Astrocyte (in vitro differentiated cells and primary cell): ENCODE measurements around the gene PIP4K2A. TPM values are rescaled to one million over a fixed set of nuclear protein-coding genes. Genes with fewer than 3 reads are reported as not detected.

Source experiments
- DNase-seq: peaks from one replicate; pipeline ENCODE4 v3.0.0-alpha.2; 2010; ENCODE audit warnings: low read depth
- FAIRE-seq: peaks from 2 replicates; lab custom pipeline; 2011; peaks lifted over from hg19 to GRCh38; lab: Jason Lieb, UNC
- H2AFZ ChIP-seq: 2 replicates; pipeline ENCODE4 v1.6.0; 2012; ENCODE audit warnings: low read depth, low read length, inconsistent platforms
- H3K27ac ChIP-seq: 2 replicates; pipeline ENCODE4 v1.5.1; 2011; ENCODE audit warnings: low read depth, low read length, inconsistent platforms
- H3K27me3 ChIP-seq: 2 replicates; pipeline ENCODE4 v1.6.0; 2011; ENCODE audit warnings: low read length, inconsistent platforms; ENCODE audit not compliant: insufficient read depth
- H3K36me3 ChIP-seq: 2 replicates; pipeline ENCODE4 v1.5.1; 2011; ENCODE audit warnings: low read length, inconsistent platforms; ENCODE audit not compliant: insufficient read depth
- H3K4me1 ChIP-seq: 2 replicates; pipeline ENCODE4 v1.5.1; 2011; ENCODE audit warnings: low read length, inconsistent platforms; ENCODE audit not compliant: insufficient read depth
- H3K4me2 ChIP-seq: 2 replicates; pipeline ENCODE4 v1.6.0; 2012; ENCODE audit warnings: low read length, inconsistent platforms
- H3K4me3 ChIP-seq: 2 replicates; pipeline ENCODE4 v1.5.1; 2011; ENCODE audit warnings: low read depth, mild to moderate bottlenecking, low read length, inconsistent platforms; ENCODE audit not compliant: insufficient read depth
- H3K79me2 ChIP-seq: 2 replicates; pipeline ENCODE4 v1.6.0; 2012; ENCODE audit warnings: mild to moderate bottlenecking, low read length, inconsistent platforms; ENCODE audit not compliant: insufficient read depth
- H3K9ac ChIP-seq: 2 replicates; pipeline ENCODE4 v1.6.0; 2012; ENCODE audit warnings: mild to moderate bottlenecking, low read length, inconsistent platforms
- H3K9me3 ChIP-seq: 2 replicates; pipeline ENCODE4 v1.5.1; 2012; ENCODE audit warnings: low read depth, mild to moderate bottlenecking, low read length, inconsistent platforms; ENCODE audit not compliant: insufficient read depth
- H4K20me1 ChIP-seq: 2 replicates; pipeline ENCODE4 v1.6.0; 2012; ENCODE audit warnings: low read length, inconsistent platforms; ENCODE audit not compliant: insufficient read depth
- H3K27ac Mint-ChIP-seq: one replicate; pipeline ENCODE4 v1.8.0; 2021; ENCODE audit warnings: mild to moderate bottlenecking, mixed read lengths; ENCODE audit not compliant: unreplicated experiment
- H3K27me3 Mint-ChIP-seq: one replicate; pipeline ENCODE4 v1.8.0; 2021; ENCODE audit warnings: low read depth, mixed read lengths; ENCODE audit not compliant: unreplicated experiment
- H3K36me3 Mint-ChIP-seq: one replicate; pipeline ENCODE4 v1.8.0; 2021; ENCODE audit warnings: low read depth, mixed read lengths; ENCODE audit not compliant: unreplicated experiment
- H3K4me1 Mint-ChIP-seq: one replicate; pipeline ENCODE4 v1.8.0; 2021; ENCODE audit warnings: low read depth, mixed read lengths; ENCODE audit not compliant: unreplicated experiment
- H3K4me3 Mint-ChIP-seq: one replicate; pipeline ENCODE4 v1.8.0; 2021; ENCODE audit warnings: mild to moderate bottlenecking, moderate library complexity, mixed read lengths; ENCODE audit not compliant: unreplicated experiment
- H3K9me3 Mint-ChIP-seq: one replicate; pipeline ENCODE4 v1.8.0; 2021; ENCODE audit warnings: mild to moderate bottlenecking, mixed read lengths; ENCODE audit not compliant: unreplicated experiment
- EZH2 ChIP-seq: IDR thresholded peaks from 2 replicates; pipeline ENCODE4 v1.6.1; 2012; ENCODE audit warnings: mild to moderate bottlenecking, low read length, inconsistent platforms; ENCODE audit not compliant: insufficient read depth
- total RNA-seq: library from RNA; stranded (reverse); gene quantifications from 2 replicates; pipeline ENCODE4 v1.2.1, GENCODE V29; 2021
- TF ChIP-seq, protein P1 (sequence below): IDR thresholded peaks from 2 replicates; pipeline ENCODE4 v1.5.1; 2011; ENCODE audit warnings: low read depth, mild to moderate bottlenecking, inconsistent platforms, low read length, moderate library complexity; ENCODE audit not compliant: insufficient read depth

The PIP4K2A gene
- total RNA-seq, 1 donor from 2014 or later, result 36.8 TPM

DNA sequence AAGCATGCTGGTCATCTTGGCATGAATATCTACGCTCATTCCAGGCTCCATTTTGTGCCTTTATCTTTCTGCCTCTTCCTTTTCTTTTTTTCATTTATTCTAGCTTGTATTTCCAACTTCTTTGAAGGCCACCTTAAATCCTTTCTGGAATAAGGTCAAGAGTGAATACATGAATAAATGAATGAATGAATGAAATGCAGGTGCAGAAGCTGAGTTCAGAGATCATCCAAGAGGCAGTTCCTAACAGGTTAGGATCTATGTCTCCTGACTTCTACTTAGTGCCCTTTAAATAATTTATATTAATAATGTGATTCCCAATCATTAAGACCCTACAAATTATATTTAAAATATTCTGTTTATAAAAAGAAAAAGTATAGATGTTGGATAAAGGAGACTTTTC is 125.9 kb downstream of the PIP4K2A start:
- no peaks in the 10 kb centered on the region for H3K4me1 ChIP-seq
- no peaks in the 10 kb centered on the region for H3K27me3 Mint-ChIP-seq

DNA sequence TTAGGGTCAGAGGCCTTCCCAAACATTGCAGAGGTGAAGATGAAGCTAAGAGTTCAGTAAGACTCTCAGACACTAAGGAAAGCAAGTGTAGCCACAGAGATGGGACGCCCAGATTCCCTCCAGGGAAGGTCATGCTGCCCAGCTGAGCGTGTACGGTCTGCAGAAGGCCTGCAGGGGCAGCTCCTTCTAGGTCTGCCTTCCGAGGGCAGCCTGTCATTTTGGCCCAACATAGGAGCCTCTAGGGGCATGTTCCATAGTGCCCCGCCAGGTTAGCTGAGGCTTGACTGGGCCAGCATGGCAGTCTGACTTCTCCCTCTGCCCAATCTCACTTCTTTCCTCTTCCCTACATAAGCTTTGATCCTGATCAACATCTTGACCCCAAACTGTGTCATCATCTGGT is 130.7 kb downstream of the PIP4K2A start:
- no peaks in the 10 kb centered on the region for H3K9me3 ChIP-seq
- DNase-seq, result no peak
- H3K27ac Mint-ChIP-seq, result no peak overlapping the region
- H3K27me3 Mint-ChIP-seq, result no peaks in the 10 kb centered on the region
- no peaks in the 10 kb centered on the region for H3K4me1 Mint-ChIP-seq
- H3K4me1 ChIP-seq, result no peaks in the 10 kb centered on the region
- no peak overlapping the region for H3K27ac ChIP-seq
- peaks cover 8% of the 10 kb centered on the region for H3K36me3 ChIP-seq
- no peaks in the 10 kb centered on the region for H3K79me2 ChIP-seq
- no peak for FAIRE-seq
- no peak overlapping the region for H3K4me3 Mint-ChIP-seq
- no peaks in the 10 kb centered on the region for H3K27me3 ChIP-seq
- no peaks in the 10 kb centered on the region for H3K9me3 Mint-ChIP-seq
- H4K20me1 ChIP-seq, result peaks cover 3% of the 10 kb centered on the region
- no peak overlapping the region for H3K9ac ChIP-seq
- no peak overlapping the region for H3K4me2 ChIP-seq
- no peak overlapping the region for H2AFZ ChIP-seq
- TF ChIP-seq, protein P1, sequence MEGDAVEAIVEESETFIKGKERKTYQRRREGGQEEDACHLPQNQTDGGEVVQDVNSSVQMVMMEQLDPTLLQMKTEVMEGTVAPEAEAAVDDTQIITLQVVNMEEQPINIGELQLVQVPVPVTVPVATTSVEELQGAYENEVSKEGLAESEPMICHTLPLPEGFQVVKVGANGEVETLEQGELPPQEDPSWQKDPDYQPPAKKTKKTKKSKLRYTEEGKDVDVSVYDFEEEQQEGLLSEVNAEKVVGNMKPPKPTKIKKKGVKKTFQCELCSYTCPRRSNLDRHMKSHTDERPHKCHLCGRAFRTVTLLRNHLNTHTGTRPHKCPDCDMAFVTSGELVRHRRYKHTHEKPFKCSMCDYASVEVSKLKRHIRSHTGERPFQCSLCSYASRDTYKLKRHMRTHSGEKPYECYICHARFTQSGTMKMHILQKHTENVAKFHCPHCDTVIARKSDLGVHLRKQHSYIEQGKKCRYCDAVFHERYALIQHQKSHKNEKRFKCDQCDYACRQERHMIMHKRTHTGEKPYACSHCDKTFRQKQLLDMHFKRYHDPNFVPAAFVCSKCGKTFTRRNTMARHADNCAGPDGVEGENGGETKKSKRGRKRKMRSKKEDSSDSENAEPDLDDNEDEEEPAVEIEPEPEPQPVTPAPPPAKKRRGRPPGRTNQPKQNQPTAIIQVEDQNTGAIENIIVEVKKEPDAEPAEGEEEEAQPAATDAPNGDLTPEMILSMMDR, result no peak
- TF ChIP-seq EZH2, result no peak
- H3K36me3 Mint-ChIP-seq, result peaks cover 8% of the 10 kb centered on the region
- no peak overlapping the region for H3K4me3 ChIP-seq

More for the DNA sequence above, 125.9 kb downstream of the PIP4K2A start:
- Histone ChIP-seq H3K4me3 (no peak overlapping the region), H3K36me3 (peaks cover 2% of the 10 kb centered on the region), H3K79me2 (no peaks in the 10 kb centered on the region), H3K27ac (no peak overlapping the region), H4K20me1 (peaks cover 3% of the 10 kb centered on the region), H3K9ac (no peak overlapping the region), H2AFZ (no peak overlapping the region), H3K9me3 (no peaks in the 10 kb centered on the region), H3K4me2 (no peak overlapping the region), H3K27me3 (no peaks in the 10 kb centered on the region)
- DNase-seq (no peak), FAIRE-seq (no peak)
- no peak overlapping the region for H3K27ac Mint-ChIP-seq
- TF ChIP-seq, protein P1, result no peak
- TF ChIP-seq EZH2, result no peak
- no peaks in the 10 kb centered on the region for H3K9me3 Mint-ChIP-seq
- no peaks in the 10 kb centered on the region for H3K4me1 Mint-ChIP-seq
- H3K36me3 Mint-ChIP-seq, result peaks cover 12% of the 10 kb centered on the region
- no peak overlapping the region for H3K4me3 Mint-ChIP-seq

DNA sequence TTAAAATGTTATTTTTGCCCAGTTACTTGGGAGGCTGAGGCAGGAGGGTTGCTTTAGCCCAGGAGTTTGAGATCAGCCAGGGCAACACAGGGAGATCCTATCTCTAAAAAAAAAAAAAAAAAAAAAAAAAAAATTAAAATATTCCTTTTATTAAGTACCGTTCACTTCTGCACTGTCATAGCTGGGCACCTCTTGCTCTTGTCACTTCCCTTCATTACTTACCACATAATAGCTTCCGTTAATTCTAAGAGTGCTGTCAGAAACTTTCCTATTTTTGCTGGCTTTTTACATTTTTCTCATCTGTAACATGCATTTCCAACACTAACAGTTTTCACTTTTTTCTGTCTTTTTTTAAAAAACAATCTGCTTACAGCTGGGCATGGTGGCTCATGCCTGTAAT is 132.9 kb downstream of the PIP4K2A start:
- Histone ChIP-seq H3K79me2 (no peaks in the 10 kb centered on the region), H3K36me3 (peaks cover 6% of the 10 kb centered on the region), H3K9me3 (no peaks in the 10 kb centered on the region), H3K27me3 (no peaks in the 10 kb centered on the region), H2AFZ (no peak overlapping the region), H3K9ac (no peak overlapping the region), H3K4me2 (no peak overlapping the region), H3K4me1 (no peaks in the 10 kb centered on the region), H3K4me3 (no peak overlapping the region), H3K27ac (no peak overlapping the region), H4K20me1 (peaks cover 3% of the 10 kb centered on the region)
- H3K9me3 Mint-ChIP-seq, result no peaks in the 10 kb centered on the region
- H3K27me3 Mint-ChIP-seq, result no peaks in the 10 kb centered on the region
- H3K36me3 Mint-ChIP-seq, result peaks cover 19% of the 10 kb centered on the region
- FAIRE-seq (no peak), DNase-seq (no peak)
- H3K27ac Mint-ChIP-seq, result no peak overlapping the region
- no peak for TF ChIP-seq EZH2
- TF ChIP-seq, protein P1, result no peak
- no peaks in the 10 kb centered on the region for H3K4me1 Mint-ChIP-seq
- no peak overlapping the region for H3K4me3 Mint-ChIP-seq
